Measurements from ENCODE around the gene TRIM71. TPM values are rescaled to one million over a fixed set of nuclear protein-coding genes. Genes with fewer than 3 reads are reported as not detected.
A peak's percentile ranks its signal among the peaks of the same experiment; 100 is the strongest.
"Not testable (repeated sequence)": the region's sequence is repeated elsewhere in the genome, so short reads cannot be mapped to it uniquely, and the experiment has no call there.

TRIM71 gene
- total RNA-seq, 1 donor from 2014 or later, result not detected

- DNase-seq (ENCODE audit: low read depth in 2 of 2), result no peak
Observed at GRCh38 chr3:32819551-32820348, 2.0 kb downstream of the TRIM71 start.

- DNase-seq (ENCODE audit: low read depth in 2 of 2), result no peak
Observed at GRCh38 chr3:32820430-32820829, 2.6 kb downstream of the TRIM71 start.

GRCh38 chr3:32820971-32821685 lies 3.3 kb downstream of the TRIM71 start:
- DNase-seq (ENCODE audit: low read depth in 2 of 2), result no peak

GRCh38 chr3:32821686-32822296 lies 4.0 kb downstream of the TRIM71 start:
- no peak for DNase-seq (ENCODE audit: low read depth in 2 of 2)

GRCh38 chr3:32822609-32823498 lies 5.1 kb downstream of the TRIM71 start:
- no peak for DNase-seq (ENCODE audit: low read depth in 2 of 2)

- not testable (repeated sequence) for DNase-seq (ENCODE audit: low read depth in 2 of 2)
Observed at GRCh38 chr3:32823641-32824184, 5.9 kb downstream of the TRIM71 start.

GRCh38 chr3:32825601-32826375 lies 8.0 kb downstream of the TRIM71 start:
- DNase-seq (ENCODE audit: low read depth in 2 of 2), result no peak

- DNase-seq (ENCODE audit: low read depth in 2 of 2), result no peak
Observed at GRCh38 chr3:32831062-32831461, 13.3 kb downstream of the TRIM71 start.

- no peak for DNase-seq (ENCODE audit: low read depth in 2 of 2)
Observed at GRCh38 chr3:32831791-32832190, 14.0 kb downstream of the TRIM71 start.

GRCh38 chr3:32832193-32832592 lies 14.4 kb downstream of the TRIM71 start:
- DNase-seq (ENCODE audit: low read depth in 2 of 2), result no peak

- no peak for DNase-seq (ENCODE audit: low read depth in 2 of 2)
Observed at GRCh38 chr3:32835049-32835371, 17.2 kb downstream of the TRIM71 start.

GRCh38 chr3:32835961-32836360 lies 18.2 kb downstream of the TRIM71 start:
- no peak for DNase-seq (ENCODE audit: low read depth in 2 of 2)

GRCh38 chr3:32836601-32837000 lies 18.8 kb downstream of the TRIM71 start:
- DNase-seq (ENCODE audit: low read depth in 2 of 2), result no peak

- no peak for DNase-seq (ENCODE audit: low read depth in 2 of 2)
Observed at GRCh38 chr3:32837366-32837765, 19.6 kb downstream of the TRIM71 start.

GRCh38 chr3:32837789-32838188 lies 20.0 kb downstream of the TRIM71 start:
- DNase-seq (ENCODE audit: low read depth in 2 of 2), result no peak

- DNase-seq (ENCODE audit: low read depth in 2 of 2), result no peak
Observed at GRCh38 chr3:32839714-32840085, 21.9 kb downstream of the TRIM71 start.

GRCh38 chr3:32840086-32840841 lies 22.5 kb downstream of the TRIM71 start:
- DNase-seq (ENCODE audit: low read depth in 2 of 2), result no peak

- no peak for DNase-seq (ENCODE audit: low read depth in 2 of 2)
Observed at GRCh38 chr3:32841341-32841740, 23.5 kb downstream of the TRIM71 start.

- DNase-seq (ENCODE audit: low read depth in 2 of 2), result peak in 1 of 2 donors; percentile 4
Observed at GRCh38 chr3:32841867-32842470, 24.2 kb downstream of the TRIM71 start.

All from lung microvascular endothelial cell (primary cell).